Aorta (tissue), 5 donors: Measurements from ENCODE around the gene PGRMC1. TPM values are rescaled to one million over a fixed set of nuclear protein-coding genes. Genes with fewer than 3 reads are reported as not detected.
"Not testable (repeated sequence)": the region's sequence is repeated elsewhere in the genome, so short reads cannot be mapped to it uniquely, and the experiment has no call there.

ENCODE experiments used
- ATAC-seq: fragments of 200-7000 bp; cut with Tn5 transposase; one replicate; pipeline ENCODE4 v1.9.1; 2022; ENCODE audit warnings: moderate library complexity; ENCODE audit not compliant: low FRiP score
- DNase-seq, 2 donors: peaks; one replicate each; pipeline ENCODE4 v3.0.0-alpha.2; 2020
- H3K27ac ChIP-seq, 2 donors: one replicate each; pipeline ENCODE4 v1.5.1; 2013; ENCODE audit warnings: low read length in 2 of 2, mild to moderate bottlenecking in 2 of 2, moderate library complexity in 2 of 2, control low read depth in 1 of 2, inconsistent platforms in 1 of 2, low read depth in 1 of 2
- H3K27me3 ChIP-seq, 2 donors: one replicate each; pipeline ENCODE4 v1.6.1; 2013; ENCODE audit warnings: control low read depth in 1 of 2, low read length in 1 of 2, mild to moderate bottlenecking in 1 of 2, moderate library complexity in 1 of 2; ENCODE audit not compliant: insufficient read depth in 2 of 2, control insufficient read depth in 1 of 2
- H3K36me3 ChIP-seq, 2 donors: one replicate each; pipeline ENCODE4 v1.6.1; 2013; ENCODE audit warnings: control low read depth in 1 of 2, low read length in 1 of 2, mild to moderate bottlenecking in 1 of 2; ENCODE audit not compliant: insufficient read depth in 2 of 2, control insufficient read depth in 1 of 2
- H3K4me1 ChIP-seq, 2 donors: one replicate each; pipeline ENCODE4 v1.6.1; 2013; ENCODE audit warnings: low read length in 2 of 2, control low read depth in 1 of 2, mild to moderate bottlenecking in 1 of 2, moderate library complexity in 1 of 2; ENCODE audit not compliant: insufficient read depth in 2 of 2, control insufficient read depth in 1 of 2
- H3K4me3 ChIP-seq, 2 donors: one replicate each; pipeline ENCODE4 v1.5.1; 2013; ENCODE audit warnings: low read length in 2 of 2, control low read depth in 1 of 2, mild to moderate bottlenecking in 1 of 2
- H3K9me3 ChIP-seq: one replicate; pipeline ENCODE4 v1.6.1; 2013; ENCODE audit warnings: mild to moderate bottlenecking, low read length; ENCODE audit not compliant: control insufficient read depth
- WGBS, 2 donors: extraction: QIAGEN DNeasy Blood & Tissue Kit; methylation state at CpG; one replicate each; pipeline ENCODE4 v1.1.7; 2013; 5-methylcytosine and 5-hydroxymethylcytosine counted together
- intact Hi-C, 2 donors: fragments of 100-400 bp; cut with DNase I; formaldehyde crosslinking; loops; one replicate each; pipeline versions ENCODE4 v1.14.2 to v1.15.0; 2022
- polyA plus RNA-seq, 2 donors: library from polyadenylated mRNA; stranded (reverse); fragments of 200-250 nt; gene quantifications; one replicate each; pipeline ENCODE4 v1.2.3, GENCODE V29; 2013
- total RNA-seq, 2 donors: library from RNA; stranded (reverse); fragmentation: NEBNext Ultra II Directional; extraction: Animal tissue kit (Norgen Biotek cat#: 25700); gene quantifications; one replicate each; pipeline ENCODE4 v1.2.1, GENCODE V29; 2021
- donor health status: healthy with polysubstance abuse.
- donor health status: Bipolar disorder and iron deficiency.
- donor health status: DM: no; HTN: no; CAD: no.
- donor health status: DM: no; HTN: no; CAD: no.
- donor health status: DM: yes; HTN: yes; CAD: no.

PGRMC1 gene
- total and polyA plus RNA-seq, 4 donors: 64.9 to 92.8 (median 84.8) TPM

- intact Hi-C loops: no loop called here
- H3K36me3 ChIP-seq: no peaks in the 10 kb centered on the region
- H3K4me1 ChIP-seq: peaks cover 0 to 5% of the 10 kb centered on the region in 2 donors
- no peak overlapping the region for H3K27ac ChIP-seq
- WGBS, 2 donors: 50 to 57% methylated on average over 3 of the region's 3 CpGs
- DNase-seq: no peak
- H3K27me3 ChIP-seq: no peaks in the 10 kb centered on the region
- H3K9me3 ChIP-seq: no peaks in the 10 kb centered on the region
- no peak for ATAC-seq
- no peak overlapping the region for H3K4me3 ChIP-seq
Observed at GRCh38 chrX:119238557-119238956, 2.5 kb downstream of the PGRMC1 start.

GRCh38 chrX:119240356-119240755 lies 4.3 kb downstream of the PGRMC1 start:
- Histone ChIP-seq H3K36me3 (no peaks in the 10 kb centered on the region), H3K4me1 (peaks cover 0 to 5% of the 10 kb centered on the region in 2 donors), H3K4me3 (no peak overlapping the region), H3K9me3 (no peaks in the 10 kb centered on the region), H3K27me3 (no peaks in the 10 kb centered on the region), H3K27ac (no peak overlapping the region)
- intact Hi-C loops: no loop called here
- ATAC-seq: no peak
- WGBS, 2 donors: 37 to 39% methylated on average over 3 of the region's 3 CpGs
- DNase-seq: no peak

GRCh38 chrX:119247702-119248101 lies 11.6 kb downstream of the PGRMC1 start:
- H3K27ac ChIP-seq: no peak overlapping the region
- no peak for DNase-seq
- no peak overlapping the region for H3K4me3 ChIP-seq
- H3K27me3 ChIP-seq: no peaks in the 10 kb centered on the region
- WGBS, 2 donors: 66 to 89% methylated on average over 3 of the region's 3 CpGs
- H3K9me3 ChIP-seq: no peaks in the 10 kb centered on the region
- H3K4me1 ChIP-seq: no peaks in the 10 kb centered on the region
- intact Hi-C loops: no loop called here
- ATAC-seq: no peak
- H3K36me3 ChIP-seq: no peaks in the 10 kb centered on the region

- WGBS, 2 donors: 88 to 92% methylated on average over 3 of the region's 3 CpGs
- ATAC-seq (no peak), DNase-seq (no peak)
- no peak overlapping the region for H3K27ac ChIP-seq
- H3K9me3 ChIP-seq: no peaks in the 10 kb centered on the region
- H3K4me1 ChIP-seq: no peaks in the 10 kb centered on the region
- no peaks in the 10 kb centered on the region for H3K36me3 ChIP-seq
- H3K27me3 ChIP-seq: no peaks in the 10 kb centered on the region
- intact Hi-C loops: no loop called here
- H3K4me3 ChIP-seq: no peak overlapping the region
Observed at GRCh38 chrX:119249891-119250290, 13.8 kb downstream of the PGRMC1 start.

- Histone ChIP-seq H3K4me3 (no peak overlapping the region), H3K27ac (no peak overlapping the region), H3K4me1 (no peaks in the 10 kb centered on the region), H3K27me3 (no peaks in the 10 kb centered on the region), H3K9me3 (no peaks in the 10 kb centered on the region), H3K36me3 (no peaks in the 10 kb centered on the region)
- intact Hi-C loops: no loop called here
- no peak for DNase-seq
- ATAC-seq: no peak
- 86 to 88% methylated on average over 4 of the region's 4 CpGs for WGBS, 2 donors
Observed at GRCh38 chrX:119251386-119251785, 15.3 kb downstream of the PGRMC1 start.

GRCh38 chrX:119252716-119253115 lies 16.6 kb downstream of the PGRMC1 start:
- DNase-seq (no peak), ATAC-seq (no peak)
- Histone ChIP-seq H3K27ac (no peak overlapping the region), H3K4me1 (no peaks in the 10 kb centered on the region), H3K4me3 (no peak overlapping the region), H3K36me3 (no peaks in the 10 kb centered on the region), H3K9me3 (no peaks in the 10 kb centered on the region), H3K27me3 (no peaks in the 10 kb centered on the region)
- WGBS, 2 donors: 72 to 86% methylated on average over 2 of the region's 2 CpGs
- intact Hi-C loops: no loop called here

- H3K4me3 ChIP-seq: no peak overlapping the region
- no peaks in the 10 kb centered on the region for H3K9me3 ChIP-seq
- H3K4me1 ChIP-seq: no peaks in the 10 kb centered on the region
- no peaks in the 10 kb centered on the region for H3K27me3 ChIP-seq
- intact Hi-C loops: no loop called here
- H3K36me3 ChIP-seq: no peaks in the 10 kb centered on the region
- no peak for ATAC-seq
- WGBS, 2 donors: 10 to 14% methylated on average over 5 of the region's 5 CpGs
- DNase-seq: no peak
- no peak overlapping the region for H3K27ac ChIP-seq
Observed at GRCh38 chrX:119266364-119266995, 30.4 kb downstream of the PGRMC1 start.

GRCh38 chrX:119267115-119267514 lies 31.0 kb downstream of the PGRMC1 start:
- H3K27me3 ChIP-seq, H3K4me3 ChIP-seq, ATAC-seq, H3K4me1 ChIP-seq, intact Hi-C loops, H3K9me3 ChIP-seq, H3K36me3 ChIP-seq, H3K27ac ChIP-seq, DNase-seq: not testable (repeated sequence)
- 79 to 93% methylated on average over 3 of the region's 3 CpGs for WGBS, 2 donors

GRCh38 chrX:119272882-119273419 lies 36.9 kb downstream of the PGRMC1 start:
- no peak for DNase-seq
- Histone ChIP-seq H3K36me3 (no peaks in the 10 kb centered on the region), H3K27me3 (no peaks in the 10 kb centered on the region), H3K4me1 (no peaks in the 10 kb centered on the region), H3K4me3 (no peak overlapping the region), H3K27ac (no peak overlapping the region), H3K9me3 (no peaks in the 10 kb centered on the region)
- no peak for ATAC-seq
- intact Hi-C loops: loop anchor here in 1 of 2 donors (5.0 kb wide), 1 partner anchor 156 kb away; no protein-coding TSS in a partner anchor
- 46 to 58% methylated on average over 36 to 42 of the region's 42 CpGs for WGBS, 2 donors
